HG03565 (cell line): ENCODE measurements around the gene BMPER.

Experiments used
- ATAC-seq: cut with Tn5 transposase; IDR thresholded peaks from one replicate; pipeline ENCODE4 v1.9.1; 2021; ENCODE audit warnings: mild to moderate bottlenecking, moderate library complexity; ENCODE audit not compliant: unreplicated experiment

Gene BMPER

GRCh38 chr7:33964417-33965182, 59.3 kb downstream of the BMPER start:
- ATAC-seq, result no peak

GRCh38 chr7:33965183-33965744, 59.9 kb downstream of the BMPER start:
- no peak for ATAC-seq

DNA sequence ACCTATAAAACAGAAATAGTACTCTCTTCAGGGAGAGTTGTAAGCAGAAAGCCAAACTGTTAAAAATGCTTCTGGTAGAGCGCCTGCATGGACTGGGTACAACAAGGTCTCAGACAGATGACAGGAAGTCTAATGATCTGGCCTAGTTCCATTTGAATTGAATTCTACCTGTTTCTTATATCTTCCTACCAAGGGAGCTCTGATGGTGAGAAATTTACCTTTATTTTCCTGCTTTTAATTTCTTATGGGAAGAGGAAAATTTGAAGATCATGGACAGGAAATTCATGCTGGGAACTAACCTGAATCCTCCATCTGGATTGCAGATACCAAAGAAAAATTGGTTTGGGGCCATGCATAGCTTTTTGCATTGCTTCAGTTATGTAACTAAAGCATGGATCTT, 63.3 kb downstream of the BMPER start:
- no peak for ATAC-seq

GRCh38 chr7:33970536-33970935, 65.2 kb downstream of the BMPER start:
- no peak for ATAC-seq

GRCh38 chr7:33971106-33971505, 65.8 kb downstream of the BMPER start:
- no peak for ATAC-seq

GRCh38 chr7:33973231-33974015, 68.1 kb downstream of the BMPER start:
- no peak for ATAC-seq

DNA sequence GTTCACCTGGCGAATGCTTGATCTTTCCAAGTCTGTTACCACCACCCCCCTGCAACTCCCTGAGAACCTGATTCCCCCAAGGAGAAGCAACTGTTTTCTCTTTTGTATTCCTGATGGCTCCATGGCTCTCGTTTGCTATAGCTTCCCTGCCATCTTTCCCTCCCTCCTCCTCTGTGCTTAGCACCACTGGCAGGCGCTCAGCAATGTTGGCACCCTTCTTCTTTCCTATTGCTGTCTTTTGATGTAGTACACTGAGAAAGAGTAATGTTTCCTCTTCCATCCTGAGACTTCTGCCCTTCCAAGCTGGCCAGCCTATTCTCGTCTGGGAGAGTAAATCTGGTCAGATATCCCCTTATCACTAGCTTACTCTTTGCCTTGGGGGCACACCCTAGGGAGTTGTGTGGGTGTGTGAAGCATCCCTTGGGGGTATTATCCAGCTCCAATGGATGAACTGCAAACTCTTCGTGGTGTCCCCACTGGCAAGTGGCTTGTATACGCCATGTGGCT, 74.0 kb downstream of the BMPER start:
- no peak for ATAC-seq

DNA sequence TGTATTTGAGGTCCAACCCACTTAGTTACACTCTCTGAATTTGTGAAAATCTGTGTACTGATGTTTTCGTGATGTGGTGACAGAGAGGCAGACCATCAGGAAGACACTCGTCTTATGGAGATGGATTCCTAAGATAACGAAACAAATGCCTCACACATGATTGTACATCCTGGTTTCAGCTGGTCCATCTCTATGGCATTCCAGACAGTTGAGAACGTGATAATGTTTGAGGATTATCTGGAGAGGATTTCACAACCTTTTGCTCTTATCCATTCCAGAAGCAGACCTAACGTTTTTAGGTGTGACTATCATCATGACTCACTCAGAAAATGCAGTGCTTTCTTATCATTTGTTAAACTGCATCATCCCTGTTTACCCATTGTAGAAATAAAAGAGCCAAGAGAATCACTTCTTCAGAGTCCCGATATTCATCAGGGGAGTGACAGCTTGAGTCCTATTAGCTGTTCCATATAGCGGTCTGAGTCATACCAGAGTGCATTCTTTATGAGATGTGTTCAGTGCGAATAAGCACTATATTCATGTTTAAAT, 74.5 kb downstream of the BMPER start:
- no peak for ATAC-seq

DNA sequence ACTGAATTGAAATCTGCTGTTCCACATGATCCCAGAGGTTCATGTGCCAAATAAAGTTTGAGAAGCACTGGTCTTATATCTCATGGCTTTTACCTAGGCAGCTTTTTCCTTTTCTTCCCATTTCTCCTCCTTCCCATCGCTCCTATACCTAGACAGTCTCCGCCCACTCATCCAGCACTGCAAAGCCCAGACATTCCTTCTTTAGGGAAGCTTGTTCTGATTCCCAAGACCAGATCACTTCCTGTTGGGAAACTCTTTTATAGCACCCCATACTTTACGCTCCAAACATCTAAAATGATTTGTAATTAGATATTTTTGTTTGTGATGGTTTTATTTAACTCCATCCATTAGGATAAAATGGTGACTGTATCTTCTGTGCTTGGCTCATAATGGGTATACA, 75.9 kb downstream of the BMPER start:
- no peak for ATAC-seq

DNA sequence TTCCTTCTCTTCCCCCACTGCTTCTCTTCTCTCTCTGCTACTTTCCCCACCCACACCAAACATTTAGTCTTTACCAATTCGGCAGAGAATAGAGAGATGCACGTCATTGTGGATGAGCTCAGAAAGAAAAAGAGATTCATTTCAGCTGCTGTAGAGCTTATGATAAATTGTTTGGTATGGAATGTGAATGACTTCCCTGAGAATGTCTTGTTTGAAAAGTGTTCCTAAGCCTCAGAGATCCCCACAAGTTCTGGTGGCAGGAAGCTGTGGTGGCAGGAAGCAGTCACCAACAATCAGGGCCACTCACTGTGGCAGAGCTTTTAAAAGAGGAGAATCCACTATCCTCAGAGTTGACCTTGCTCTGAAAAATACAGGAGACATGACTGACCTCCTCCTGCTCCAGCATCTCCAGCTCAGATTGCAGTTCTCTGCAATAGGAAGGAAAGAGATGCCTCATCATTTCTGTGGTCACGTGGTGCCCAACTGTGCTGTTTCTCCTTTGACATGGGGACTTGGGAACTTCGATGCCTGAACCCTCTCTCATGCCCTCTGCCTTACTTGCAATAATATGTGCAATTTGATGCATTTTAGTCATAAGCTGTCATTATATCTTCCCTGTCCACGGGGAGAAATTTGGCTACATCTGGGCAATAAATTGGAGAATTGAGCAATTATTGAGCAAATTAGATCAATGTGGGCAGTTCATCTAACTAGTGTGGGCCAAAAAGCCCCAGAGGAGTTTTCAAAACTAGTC, 76.5 kb downstream of the BMPER start:
- ATAC-seq, result no peak

- no peak for ATAC-seq
Measured at GRCh38 chr7:33982425-33982786, 77.1 kb downstream of the BMPER start.

- ATAC-seq, result no peak
Measured at GRCh38 chr7:33986451-33986850, 81.1 kb downstream of the BMPER start.

DNA sequence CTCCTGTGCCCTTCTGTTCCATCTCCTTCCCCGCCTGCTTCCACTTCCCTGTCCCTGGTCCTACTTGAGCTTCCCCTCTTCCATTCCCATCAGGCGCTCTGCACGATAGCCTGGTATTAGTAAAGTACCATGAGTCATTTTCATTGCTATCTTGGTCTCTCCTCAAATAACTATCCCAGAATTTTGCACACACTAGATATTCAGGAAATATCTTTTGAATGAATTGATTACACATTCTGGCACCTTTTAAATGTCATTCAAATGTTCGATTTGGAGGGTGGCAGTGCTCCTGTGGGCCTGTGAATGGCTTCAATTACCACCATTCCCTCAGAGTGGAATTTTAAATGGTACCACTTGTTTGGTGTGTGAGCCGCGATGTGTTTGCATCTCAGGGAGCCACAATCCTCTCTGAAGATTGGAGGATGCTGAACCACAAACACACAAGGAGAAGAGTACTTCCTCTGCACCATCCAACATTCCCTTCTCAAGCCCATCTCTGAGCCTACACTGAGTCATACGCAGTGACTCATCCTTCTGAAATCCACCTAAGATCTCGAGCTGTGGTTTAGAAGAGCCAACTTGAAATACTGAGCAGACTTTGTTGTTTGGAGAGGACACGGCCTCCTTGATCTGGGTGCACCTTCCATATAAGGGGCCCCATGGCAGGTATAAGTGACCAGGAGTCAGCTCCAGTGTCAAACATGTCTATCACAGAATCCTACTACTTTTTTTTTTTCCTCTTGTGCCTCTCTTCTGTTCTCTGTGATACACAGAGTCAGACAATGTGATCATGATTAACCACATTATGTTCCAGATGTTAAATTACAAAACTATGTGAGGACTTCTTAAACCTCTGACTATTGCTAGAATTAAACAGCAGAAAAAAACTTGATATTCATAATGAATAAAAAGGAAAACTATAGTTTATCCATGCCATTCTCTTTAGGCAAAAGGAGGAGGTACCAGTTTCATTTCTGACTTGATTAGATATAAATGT, 81.9 kb downstream of the BMPER start:
- no peak for ATAC-seq

GRCh38 chr7:33996899-33997298, 91.6 kb downstream of the BMPER start:
- no peak for ATAC-seq

DNA sequence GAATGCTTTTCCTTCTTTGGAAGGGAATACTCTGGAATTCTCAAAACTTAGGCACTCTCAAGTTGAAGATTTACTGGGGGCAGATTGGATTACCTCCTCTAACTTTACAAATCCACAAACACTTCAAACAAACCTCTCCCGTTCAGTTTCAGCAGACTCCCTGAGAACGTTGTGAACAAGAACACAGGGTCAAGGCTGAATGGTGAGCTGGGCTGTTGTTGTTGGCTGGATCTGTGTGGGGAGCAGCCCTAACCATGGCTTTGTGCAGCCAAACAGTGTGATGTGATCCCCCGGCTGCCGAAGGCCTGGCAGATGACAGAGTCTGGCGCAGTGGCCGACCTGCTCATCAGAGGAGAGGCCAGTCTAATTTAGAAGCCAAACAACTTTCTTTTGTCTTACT, 93.1 kb downstream of the BMPER start:
- ATAC-seq, result no peak

DNA sequence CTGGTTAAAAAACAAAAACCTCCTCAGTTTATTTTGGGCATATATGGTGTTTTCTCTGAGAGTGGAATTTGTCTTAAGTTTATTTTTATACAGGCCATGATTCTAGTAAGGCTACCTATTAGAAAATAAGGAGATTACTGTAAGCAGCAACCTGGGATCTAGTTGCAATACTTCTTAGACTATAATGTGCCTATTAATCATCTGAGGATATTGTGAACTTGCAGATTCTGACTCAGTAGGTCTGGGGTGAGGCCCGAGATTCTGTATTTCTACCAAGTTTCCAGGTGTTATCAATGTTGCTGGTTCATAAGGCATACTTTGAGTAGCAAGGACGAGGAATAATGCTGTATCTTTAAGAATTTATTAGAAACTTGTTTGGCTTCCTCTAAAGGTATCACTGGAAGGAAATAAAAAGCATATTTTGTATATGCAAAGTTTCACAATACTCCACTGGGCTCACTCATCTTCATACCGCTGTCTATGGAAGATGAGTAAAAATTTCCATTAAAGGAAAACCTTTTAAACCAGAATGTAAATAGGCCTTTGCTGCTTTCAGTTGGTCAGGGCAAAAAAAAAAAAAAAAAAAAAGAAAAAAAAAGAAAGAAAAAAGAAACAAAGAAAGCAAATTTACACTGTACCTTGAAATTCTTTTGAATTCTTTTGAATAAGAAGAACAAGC, 105.8 kb downstream of the BMPER start:
- ATAC-seq, result no peak

GRCh38 chr7:34011696-34012095, 106.4 kb downstream of the BMPER start:
- no peak for ATAC-seq

DNA sequence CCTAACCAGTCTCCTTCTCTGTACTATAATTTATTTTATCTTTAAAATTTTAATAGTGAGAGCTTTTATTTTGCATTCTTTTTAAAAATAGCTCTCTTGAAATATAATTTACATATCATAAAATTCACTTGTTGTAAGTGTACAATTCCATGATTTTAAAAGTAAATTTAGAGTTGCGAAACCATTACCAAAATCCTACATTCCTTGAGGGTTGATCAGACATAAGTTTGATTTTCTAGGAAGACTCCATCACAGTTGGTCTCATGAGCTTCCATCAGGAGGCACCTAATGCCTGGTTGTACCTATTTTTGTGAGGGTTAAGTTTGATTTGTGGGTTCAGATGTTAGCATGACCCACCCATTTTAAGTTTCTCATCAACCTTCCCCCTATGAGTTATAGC, 108.1 kb downstream of the BMPER start:
- no peak for ATAC-seq

DNA sequence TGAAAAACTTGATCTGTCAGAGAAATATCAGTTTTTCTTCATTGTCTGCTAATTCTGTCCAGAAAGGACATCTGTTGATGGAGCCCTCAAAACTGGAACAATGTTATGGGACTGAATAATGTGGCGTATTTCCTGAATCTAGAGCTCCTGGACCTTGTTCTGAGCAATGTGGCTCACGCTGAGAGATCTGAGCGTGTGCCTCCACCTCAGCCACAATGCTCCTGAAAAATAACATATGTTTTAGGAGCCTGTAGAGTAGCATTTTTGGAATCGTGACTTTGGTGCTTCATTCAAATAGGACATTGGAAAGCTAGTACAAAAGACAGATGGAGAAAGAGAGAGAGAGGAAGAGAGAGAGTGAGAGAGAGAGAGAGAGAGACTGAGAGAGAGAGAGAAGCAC, 110.3 kb downstream of the BMPER start:
- ATAC-seq, result no peak
